Endodermal cell (in vitro differentiated cells): ENCODE results near the gene NCAPG2. TPM values are rescaled to one million over a fixed set of nuclear protein-coding genes. Genes with fewer than 3 reads are reported as not detected.
A peak's percentile ranks its signal among the peaks of the same experiment; 100 is the strongest.

Experiments used
- DNase-seq: peaks from one replicate; pipeline ENCODE4 v3.0.0-alpha.2; 2017
- H3K27ac ChIP-seq: 2 replicates; pipeline ENCODE4 v1.5.1; 2013; ENCODE audit warnings: mild to moderate bottlenecking, low read depth, low read length, moderate library complexity
- H3K27me3 ChIP-seq: 2 replicates; pipeline ENCODE4 v1.6.1; 2013; ENCODE audit warnings: mild to moderate bottlenecking, low read length, moderate library complexity; ENCODE audit not compliant: insufficient read depth, control insufficient read depth, poor library complexity, severe bottlenecking
- H3K36me3 ChIP-seq: 2 replicates; pipeline ENCODE4 v1.7.0; 2013; ENCODE audit warnings: mild to moderate bottlenecking, low read length, moderate library complexity; ENCODE audit not compliant: control insufficient read depth, insufficient read depth
- H3K4me1 ChIP-seq: one replicate; pipeline ENCODE4 v1.7.0; 2013; ENCODE audit warnings: low read length; ENCODE audit not compliant: control insufficient read depth, insufficient read depth
- H3K4me3 ChIP-seq: 2 replicates; pipeline ENCODE4 v1.5.1; 2013; ENCODE audit warnings: mild to moderate bottlenecking, low read length, moderate library complexity
- H3K9ac ChIP-seq: 2 replicates; pipeline ENCODE4 v1.6.1; 2013; ENCODE audit warnings: mild to moderate bottlenecking, low read length, moderate library complexity; ENCODE audit not compliant: poor library complexity, severe bottlenecking; ENCODE audit errors: extremely low read depth
- H3K9me3 ChIP-seq: 2 replicates; pipeline ENCODE4 v1.6.1; 2013; ENCODE audit warnings: mild to moderate bottlenecking, low read length, moderate library complexity; ENCODE audit not compliant: control insufficient read depth
- H3K27ac Mint-ChIP-seq: 2 replicates; pipeline ENCODE4 v1.8.0; 2020; ENCODE audit warnings: mixed read lengths
- H3K27me3 Mint-ChIP-seq: 2 replicates; pipeline ENCODE4 v1.8.0; 2021; ENCODE audit warnings: mild to moderate bottlenecking, mixed read lengths; ENCODE audit not compliant: insufficient read depth
- H3K36me3 Mint-ChIP-seq: 2 replicates; pipeline ENCODE4 v1.8.0; 2020; ENCODE audit warnings: low read depth, mixed read lengths
- H3K4me1 Mint-ChIP-seq: 2 replicates; pipeline ENCODE4 v1.8.0; 2020; ENCODE audit warnings: mixed read lengths
- H3K4me3 Mint-ChIP-seq: 2 replicates; pipeline ENCODE4 v1.8.0; 2020; ENCODE audit warnings: mild to moderate bottlenecking, moderate library complexity, mixed read lengths
- H3K9me3 Mint-ChIP-seq: 2 replicates; pipeline ENCODE4 v1.8.0; 2020; ENCODE audit warnings: mild to moderate bottlenecking, mixed read lengths
- CTCF ChIP-seq: fragments of 200-600 bp; sonication (generic); conservative IDR thresholded peaks from 2 replicates; pipeline ENCODE4 v1.5.0; 2021; ENCODE audit warnings: antibody characterized with exemption, mild to moderate bottlenecking
- WGBS, 2 experiments: methylation state at CpG; one replicate each; pipeline versions ENCODE4 v1.1.5 to v1.1.7; 2013; ENCODE audit warnings: missing lambda C conversion rate in 2 of 2, mixed read lengths in 1 of 2; ENCODE audit not compliant: insufficient coverage in 1 of 2, insufficient read length in 1 of 2; 5-methylcytosine and 5-hydroxymethylcytosine counted together
- total RNA-seq, 2 donors: library from RNA; stranded (reverse); fragmentation: NEBNext Ultra II Directional in 1 of 2; extraction: Animal tissue kit (Norgen Biotek cat#: 25700) in 1 of 2; gene quantifications; 2 replicates in 1 of 2; 3 replicates in 1 of 2; pipeline ENCODE4 v1.2.1, GENCODE V29; 2021

Gene NCAPG2
- total RNA-seq, 2 donors from 2014 or later = 58.7 to 77.1 TPM

GRCh38 chr7:158684329-158684728 lies 20.3 kb downstream of the NCAPG2 start:
- no peaks in the 10 kb centered on the region for H3K4me1 ChIP-seq
- DNase-seq = no peak
- H3K27me3 Mint-ChIP-seq = no peaks in the 10 kb centered on the region
- H3K27ac ChIP-seq = no peak overlapping the region
- WGBS, 2 experiments = 93 to 100% methylated on average over 1 of the region's 1 CpG
- no peaks in the 10 kb centered on the region for H3K9me3 ChIP-seq
- H3K27me3 ChIP-seq = no peaks in the 10 kb centered on the region
- no peak overlapping the region for H3K4me3 ChIP-seq
- peak overlapping the region; percentile 16 for H3K27ac Mint-ChIP-seq
- no peaks in the 10 kb centered on the region for H3K9me3 Mint-ChIP-seq
- peaks cover 90% of the 10 kb centered on the region for H3K36me3 ChIP-seq
- no peak overlapping the region for H3K4me3 Mint-ChIP-seq
- no peaks in the 10 kb centered on the region for H3K4me1 Mint-ChIP-seq
- no peak for TF ChIP-seq CTCF
- H3K9ac ChIP-seq = no peak overlapping the region
- peaks cover 52% of the 10 kb centered on the region for H3K36me3 Mint-ChIP-seq

- Histone ChIP-seq H3K4me1 (no peaks in the 10 kb centered on the region), H3K36me3 (peaks cover 91% of the 10 kb centered on the region), H3K27me3 (no peaks in the 10 kb centered on the region), H3K9ac (no peak overlapping the region), H3K9me3 (no peaks in the 10 kb centered on the region), H3K4me3 (no peak overlapping the region), H3K27ac (no peak overlapping the region)
- Mint-ChIP-seq H3K27me3 (no peaks in the 10 kb centered on the region), H3K4me3 (no peak overlapping the region), H3K27ac (no peak overlapping the region), H3K4me1 (no peaks in the 10 kb centered on the region), H3K9me3 (no peaks in the 10 kb centered on the region), H3K36me3 (peaks cover 53% of the 10 kb centered on the region)
- TF ChIP-seq CTCF = no peak
- 78% methylated on average over 2 of the region's 2 CpGs; no CpG with 5 or more reads in 1 of the 2 experiments for WGBS, 2 experiments
- DNase-seq = no peak
Observed at GRCh38 chr7:158683541-158683940, 21.1 kb downstream of the NCAPG2 start.

GRCh38 chr7:158682456-158682855 lies 22.1 kb downstream of the NCAPG2 start:
- Histone ChIP-seq H3K9ac (no peak overlapping the region), H3K27ac (no peak overlapping the region), H3K27me3 (no peaks in the 10 kb centered on the region), H3K4me1 (no peaks in the 10 kb centered on the region), H3K9me3 (no peaks in the 10 kb centered on the region), H3K4me3 (no peak overlapping the region), H3K36me3 (peaks cover 90% of the 10 kb centered on the region)
- Mint-ChIP-seq H3K4me3 (no peak overlapping the region), H3K36me3 (peaks cover 42% of the 10 kb centered on the region), H3K27ac (no peak overlapping the region), H3K9me3 (no peaks in the 10 kb centered on the region), H3K27me3 (no peaks in the 10 kb centered on the region), H3K4me1 (no peaks in the 10 kb centered on the region)
- no peak for TF ChIP-seq CTCF
- DNase-seq = no peak
